Hematopoietic multipotent progenitor cell (in vitro differentiated cells): ENCODE data around the gene FCRL6. TPM values are rescaled to one million over a fixed set of nuclear protein-coding genes. Genes with fewer than 3 reads are reported as not detected.

Experiments used
- DNase-seq, 3 donors: peaks; one replicate each; pipeline ENCODE4 v3.0.0-alpha.2; 2011 to 2015; ENCODE audit warnings: low read depth in 2 of 3, low spot score in 2 of 3
- total RNA-seq: library from RNA; depleted of rRNA; stranded (reverse); fragments of >200 nt; gene quantifications from one replicate; pipeline ENCODE4 v1.2.3, GENCODE V29; 2012

FCRL6 gene
- total RNA-seq, 1 donor: under 0.01 TPM

GRCh38 chr1:159831412-159832141, 29.4 kb downstream of the FCRL6 start:
- DNase-seq: no peak

GRCh38 chr1:159832309-159832708, 30.1 kb downstream of the FCRL6 start:
- DNase-seq: no peak

- DNase-seq: no peak
Measured at GRCh38 chr1:159835356-159835755, 33.2 kb downstream of the FCRL6 start.

- peak in 1 of 3 donors; percentile 27 for DNase-seq
Measured at GRCh38 chr1:159835862-159836525, 33.8 kb downstream of the FCRL6 start.

GRCh38 chr1:159838715-159839114, 36.6 kb downstream of the FCRL6 start:
- peak in 1 of 3 donors; percentile 43 for DNase-seq

- peak in 1 of 3 donors; percentile 26 for DNase-seq
Measured at GRCh38 chr1:159839116-159839849, 37.1 kb downstream of the FCRL6 start.

GRCh38 chr1:159841749-159842148, 39.6 kb downstream of the FCRL6 start:
- no peak for DNase-seq

- DNase-seq: no peak
Measured at GRCh38 chr1:159843459-159843858, 41.3 kb downstream of the FCRL6 start.

GRCh38 chr1:159845751-159846629, 43.8 kb downstream of the FCRL6 start:
- DNase-seq: no peak

GRCh38 chr1:159847231-159847630, 45.1 kb downstream of the FCRL6 start:
- no peak for DNase-seq

GRCh38 chr1:159848326-159848725, 46.2 kb downstream of the FCRL6 start:
- DNase-seq: no peak

- no peak for DNase-seq
Measured at GRCh38 chr1:159849626-159850366, 47.6 kb downstream of the FCRL6 start.

- no peak for DNase-seq
Measured at GRCh38 chr1:159851407-159851806, 49.2 kb downstream of the FCRL6 start.

- DNase-seq: peak in 1 of 3 donors; percentile 28
Measured at GRCh38 chr1:159853417-159854115, 51.4 kb downstream of the FCRL6 start.

- peak in 1 of 3 donors; percentile 13 for DNase-seq
Measured at GRCh38 chr1:159854116-159854692, 52.0 kb downstream of the FCRL6 start.

GRCh38 chr1:159854693-159855192, 52.6 kb downstream of the FCRL6 start:
- DNase-seq: peak; percentile 50 to 77 (median 77)

- no peak for DNase-seq
Measured at GRCh38 chr1:159855709-159856108, 53.5 kb downstream of the FCRL6 start.

GRCh38 chr1:159856576-159856975, 54.4 kb downstream of the FCRL6 start:
- DNase-seq: no peak

GRCh38 chr1:159857889-159858288, 55.7 kb downstream of the FCRL6 start:
- no peak for DNase-seq
